A549 (cell line): ENCODE results near the gene FBXO31.

ENCODE experiments used
- CTCF ChIP-seq: fragments of >200 bp; sonication (Bioruptor Twin); formaldehyde crosslinking; IDR thresholded peaks from 3 replicates; pipeline ENCODE4 v1.5.1; 2016
- EP300 ChIP-seq, 2 experiments: fragments of >200 bp; sonication (Bioruptor Twin); formaldehyde crosslinking; IDR thresholded peaks; 2 replicates in 1 of 2; 3 replicates in 1 of 2; pipeline ENCODE4 v1.6.1; 2016 to 2017
- HDAC2 ChIP-seq: fragments of 200-600 bp; sonication (generic); IDR thresholded peaks from 2 replicates; pipeline ENCODE4 v1.6.1; 2016
- KDM5A ChIP-seq: fragments of 200-600 bp; sonication (generic); IDR thresholded peaks from 2 replicates; pipeline ENCODE4 v1.6.1; 2016; ENCODE audit warnings: antibody characterized with exemption, mild to moderate bottlenecking
- MAX ChIP-seq: IDR thresholded peaks from 2 replicates; pipeline ENCODE4 v1.6.1; 2012
- NFE2L2 ChIP-seq: fragments of 150-350 bp; conservative IDR thresholded peaks from 2 replicates; pipeline ENCODE4 v1.6.1; 2014; ENCODE audit warnings: low read length
- POLR2A ChIP-seq: IDR thresholded peaks from 2 replicates; pipeline ENCODE4 v1.6.1; 2012; ENCODE audit warnings: mild to moderate bottlenecking, low read length
- RAD21 ChIP-seq, 2 experiments: fragments of >200 bp in 1 of 2; sonication (Bioruptor Twin) in 1 of 2; formaldehyde crosslinking in 1 of 2; IDR thresholded peaks in 1 of 2; conservative IDR thresholded peaks in 1 of 2; 2 replicates in 1 of 2; 3 replicates in 1 of 2; pipeline ENCODE4 v1.6.1; 2012 to 2018; ENCODE audit warnings: inconsistent platforms in 1 of 2
- RNF2 ChIP-seq: fragments of 200-600 bp; sonication (generic); IDR thresholded peaks from 2 replicates; pipeline ENCODE4 v1.6.1; 2016; ENCODE audit warnings: low read depth, mild to moderate bottlenecking, antibody characterized with exemption, moderate library complexity, borderline replicate concordance
- ZFP36 ChIP-seq: fragments of 450-650 bp; IDR thresholded peaks from 2 replicates; pipeline ENCODE4 v1.6.1; 2014; ENCODE audit warnings: borderline replicate concordance; ENCODE audit not compliant: partially characterized antibody

GRCh38 chr16:87358250-87358649 lies 25.3 kb downstream of the FBXO31 start:
- TF ChIP-seq MAX (no peak), POLR2A (no peak; the same call in 1 of the 2 replicates), CTCF (no peak), KDM5A (no peak), EP300 (IDR thresholded peaks at IDR 0.05) (no peak), HDAC2 (no peak), RNF2 (no peak), RAD21 (conservative IDR thresholded peaks at IDR 0.05 in 1 of 2, IDR thresholded peaks at IDR 0.05 in 1 of 2) (no peak), ZFP36 (no peak), NFE2L2 (no peak)
